HG02610 (cell line): ENCODE results near the gene IMMT.

Experiments used
- ATAC-seq: cut with Tn5 transposase; IDR thresholded peaks from one replicate; pipeline ENCODE4 v1.9.1; 2021; ENCODE audit warnings: mild to moderate bottlenecking, moderate library complexity; ENCODE audit not compliant: unreplicated experiment

IMMT gene

GRCh38 chr2:86226636-86227520 lies 31.6 kb upstream of the IMMT start:
- ATAC-seq, result no peak

GRCh38 chr2:86226070-86226469 lies 30.8 kb upstream of the IMMT start:
- no peak for ATAC-seq

- ATAC-seq, result peak; percentile 76
These were observed 30.3 kb upstream of the IMMT start for GRCh38 chr2:86225581-86225980.

GRCh38 chr2:86224645-86225355 lies 29.5 kb upstream of the IMMT start:
- ATAC-seq, result no peak

GRCh38 chr2:86223927-86224560 lies 28.8 kb upstream of the IMMT start:
- ATAC-seq, result no peak

- ATAC-seq, result no peak
These were observed 28.1 kb upstream of the IMMT start for GRCh38 chr2:86223140-86223926.

- ATAC-seq, result no peak
These were observed 25.9 kb upstream of the IMMT start for GRCh38 chr2:86221066-86221684.

- no peak for ATAC-seq
These were observed 24.6 kb upstream of the IMMT start for GRCh38 chr2:86219896-86220295.

GRCh38 chr2:86218124-86218523 lies 22.9 kb upstream of the IMMT start:
- no peak for ATAC-seq

- no peak for ATAC-seq
These were observed 21.6 kb upstream of the IMMT start for GRCh38 chr2:86216575-86217555.

- ATAC-seq, result no peak
These were observed 19.2 kb upstream of the IMMT start for GRCh38 chr2:86214503-86214832.

- ATAC-seq, result no peak
These were observed 18.6 kb upstream of the IMMT start for GRCh38 chr2:86213699-86214502.

- ATAC-seq, result no peak
These were observed 17.8 kb upstream of the IMMT start for GRCh38 chr2:86213056-86213455.

GRCh38 chr2:86211796-86212188 lies 16.5 kb upstream of the IMMT start:
- ATAC-seq, result no peak

GRCh38 chr2:86211033-86211795 lies 16.0 kb upstream of the IMMT start:
- ATAC-seq, result no peak

GRCh38 chr2:86204458-86204857 lies 9.2 kb upstream of the IMMT start:
- ATAC-seq, result no peak

GRCh38 chr2:86203614-86204013 lies 8.4 kb upstream of the IMMT start:
- no peak for ATAC-seq

- ATAC-seq, result no peak
These were observed 7.4 kb upstream of the IMMT start for GRCh38 chr2:86202702-86203101.
